ENCODE results near the gene RAB37.

Gene RAB37

GRCh38 chr17:74761931-74762330 is 24.9 kb downstream of the RAB37 start:
- DNase-seq (ENCODE audit: low spot score), result no peak

- no peak for DNase-seq (ENCODE audit: low spot score)
These were observed 26.7 kb downstream of the RAB37 start for GRCh38 chr17:74763565-74764387.

GRCh38 chr17:74764751-74765286 is 27.8 kb downstream of the RAB37 start:
- no peak for DNase-seq (ENCODE audit: low spot score)

- no peak for DNase-seq (ENCODE audit: low spot score)
These were observed 29.4 kb downstream of the RAB37 start for GRCh38 chr17:74766413-74766812.

GRCh38 chr17:74767111-74767516 is 30.1 kb downstream of the RAB37 start:
- no peak for DNase-seq (ENCODE audit: low spot score)

- DNase-seq (ENCODE audit: low spot score), result no peak
These were observed 31.2 kb downstream of the RAB37 start for GRCh38 chr17:74768069-74768762.

GRCh38 chr17:74768763-74769114 is 31.7 kb downstream of the RAB37 start:
- no peak for DNase-seq (ENCODE audit: low spot score)

GRCh38 chr17:74769266-74769855 is 32.3 kb downstream of the RAB37 start:
- no peak for DNase-seq (ENCODE audit: low spot score)

GRCh38 chr17:74769856-74770497 is 32.9 kb downstream of the RAB37 start:
- no peak for DNase-seq (ENCODE audit: low spot score)

GRCh38 chr17:74770498-74771318 is 33.7 kb downstream of the RAB37 start:
- DNase-seq (ENCODE audit: low spot score), result peak; percentile 82

GRCh38 chr17:74771319-74771914 is 34.4 kb downstream of the RAB37 start:
- no peak for DNase-seq (ENCODE audit: low spot score)

GRCh38 chr17:74772053-74772452 is 35.0 kb downstream of the RAB37 start:
- DNase-seq (ENCODE audit: low spot score), result no peak

- DNase-seq (ENCODE audit: low spot score), result no peak
These were observed 36.4 kb downstream of the RAB37 start for GRCh38 chr17:74773414-74773813.

- no peak for DNase-seq (ENCODE audit: low spot score)
These were observed 36.8 kb downstream of the RAB37 start for GRCh38 chr17:74773871-74774286.

GRCh38 chr17:74775409-74776043 is 38.5 kb downstream of the RAB37 start:
- DNase-seq (ENCODE audit: low spot score), result no peak

- DNase-seq (ENCODE audit: low spot score), result peak; percentile 98
These were observed 39.2 kb downstream of the RAB37 start, which contains the start of gene NAT9 for GRCh38 chr17:74776044-74776962. TSS of gene NAT9 (minus strand) at chr17:74776345. CDS start at chr17:74775698, 647 bp downstream.

- no peak for DNase-seq (ENCODE audit: low spot score)
These were observed 39.9 kb downstream of the RAB37 start for GRCh38 chr17:74776990-74777389.

- no peak for DNase-seq (ENCODE audit: low spot score)
These were observed 41.0 kb downstream of the RAB37 start for GRCh38 chr17:74777901-74778515.

- no peak for DNase-seq (ENCODE audit: low spot score)
These were observed 41.9 kb downstream of the RAB37 start for GRCh38 chr17:74778960-74779359.

All from CD4-positive, alpha-beta T cell treated with Interleukin-2 at 100 ng/mL for 4 hours (primary cell).